ENCODE measurements around the gene FOXP2. TPM values are rescaled to one million over a fixed set of nuclear protein-coding genes. Genes with fewer than 3 reads are reported as not detected.

The FOXP2 gene
- total and polyA plus RNA-seq, 2 of the 13 experiments (the other 11 are each of a cell fraction or from before 2014, with no cell fraction given): 0.90 TPM; not detected in 1

- no TSS peak for BruUV-seq (replicated peaks)
- Histone ChIP-seq H2AFZ (ENCODE audit: low read length) (no peak overlapping the region), H4K20me1 (ENCODE audit: insufficient read depth, low read length) (no peaks in the 10 kb centered on the region), H3K27ac (ENCODE audit: extremely low read length, insufficient read depth, low read length) (no peak overlapping the region), H3K27me3 (ENCODE audit: control insufficient read depth in 1 of 2, insufficient read depth in 2 of 2, low read length in 2 of 2) (no peaks in the 10 kb centered on the region), H3K4me2 (ENCODE audit: low read depth, low read length) (no peak overlapping the region), H3K36me3 (replicated peaks in 1 of 2; ENCODE audit: control insufficient read depth in 1 of 2, insufficient read depth in 2 of 2, low read length in 2 of 2) (no peaks in the 10 kb centered on the region), H3K4me3 (replicated peaks in 1 of 3; ENCODE audit: insufficient read depth in 1 of 3, low read depth in 2 of 3, low read length in 3 of 3) (no peak overlapping the region), H3K9ac (ENCODE audit: insufficient read depth, low read depth, low read length) (no peak overlapping the region), H3K4me1 (ENCODE audit: insufficient read depth, low read length) (no peaks in the 10 kb centered on the region), H3K9me3 (ENCODE audit: low read length) (no peaks in the 10 kb centered on the region), H3K79me2 (ENCODE audit: insufficient read depth, low read length) (no peaks in the 10 kb centered on the region)
- CTCF ChIA-PET (ENCODE audit: low intra/inter-chr PET ratio, low total read pairs): no interaction called here
- WGBS (ENCODE audit: low lambda C conversion rate): 0% methylated on average over 1 of the region's 1 CpG
- POLR2A ChIA-PET: no interaction called here
- intact Hi-C loops (cut with micrococcal nuclease; ENCODE audit: unreplicated experiment) (no loop called here), in situ Hi-C loops (cut with HindIII; ENCODE audit: extremely low pct_ligation_motif_present, low pct_unique_long_range_greater_than_20kb) (no loop called here)
- DNase-seq (ENCODE audit: low spot score) (no peak), FAIRE-seq (no peak), ATAC-seq (no peak)
- TF ChIP-seq MAFK (conservative IDR thresholded peaks at IDR 0.05 in 1 of 2, IDR thresholded peaks at IDR 0.05 in 1 of 2; ENCODE audit: low read length in 2 of 2): 0 out of 4 replicates have a peak, but pooled peaks of 1 of the 2 experiments have one; percentile 22
- TF ChIP-seq ZFP36L2 (CRISPR knock-in tag; IDR thresholded peaks at IDR 0.05): no peak
These were observed 133.7 kb downstream of the FOXP2 start for GRCh38 chr7:114548081-114548980.

DNA sequence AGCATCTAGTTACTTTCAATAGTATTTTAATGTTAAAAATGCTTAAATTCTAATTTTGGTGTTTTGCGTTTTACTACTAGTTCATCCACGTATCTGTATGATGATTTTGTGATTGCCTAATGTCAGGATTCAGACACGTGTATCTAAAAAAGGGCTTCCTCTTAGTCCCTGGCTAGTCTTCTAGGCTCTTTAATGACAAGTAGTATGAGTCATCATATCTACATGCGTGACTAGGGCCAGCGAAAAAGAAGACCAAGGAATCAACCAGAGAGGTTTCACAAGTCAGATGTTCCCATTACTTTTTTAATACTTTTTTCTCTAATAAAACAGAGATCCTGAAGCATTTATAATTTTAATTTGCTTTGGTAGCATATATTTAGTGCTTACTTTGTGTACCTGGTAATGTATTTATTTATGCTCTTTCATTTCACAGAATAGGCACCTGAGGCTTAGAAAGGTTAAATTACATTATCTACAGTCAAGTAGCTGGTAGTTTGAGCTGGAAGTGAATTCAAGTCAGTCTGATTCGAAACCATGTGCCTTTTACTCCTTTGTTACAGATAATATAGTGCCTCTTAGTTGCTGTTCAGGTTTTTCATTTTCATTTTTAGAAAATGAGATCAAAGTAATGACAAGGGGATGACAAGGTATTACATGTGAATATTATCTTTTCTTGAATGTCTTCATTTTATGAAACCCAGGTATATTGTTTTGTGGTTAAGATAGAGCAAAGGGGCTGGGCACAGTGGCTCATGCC lies 140.3 kb downstream of the FOXP2 start:
- Histone ChIP-seq H3K27ac (ENCODE audit: extremely low read length, insufficient read depth, low read length) (no peak overlapping the region), H2AFZ (ENCODE audit: low read length) (no peak overlapping the region), H3K79me2 (ENCODE audit: insufficient read depth, low read length) (no peaks in the 10 kb centered on the region), H3K9ac (ENCODE audit: insufficient read depth, low read depth, low read length) (no peak overlapping the region), H3K36me3 (replicated peaks in 1 of 2; ENCODE audit: control insufficient read depth in 1 of 2, insufficient read depth in 2 of 2, low read length in 2 of 2) (no peaks in the 10 kb centered on the region), H3K4me2 (ENCODE audit: low read depth, low read length) (no peak overlapping the region), H3K4me3 (replicated peaks in 1 of 3; ENCODE audit: insufficient read depth in 1 of 3, low read depth in 2 of 3, low read length in 3 of 3) (no peak overlapping the region), H3K9me3 (ENCODE audit: low read length) (no peaks in the 10 kb centered on the region), H3K4me1 (ENCODE audit: insufficient read depth, low read length) (no peaks in the 10 kb centered on the region), H4K20me1 (ENCODE audit: insufficient read depth, low read length) (no peaks in the 10 kb centered on the region), H3K27me3 (ENCODE audit: control insufficient read depth in 1 of 2, insufficient read depth in 2 of 2, low read length in 2 of 2) (no peaks in the 10 kb centered on the region)
- FAIRE-seq (no peak), DNase-seq (ENCODE audit: low spot score) (no peak), ATAC-seq (no peak)
- POLR2A ChIA-PET: no interaction called here
- in situ Hi-C loops (cut with HindIII; ENCODE audit: extremely low pct_ligation_motif_present, low pct_unique_long_range_greater_than_20kb) (no loop called here), intact Hi-C loops (cut with micrococcal nuclease; ENCODE audit: unreplicated experiment) (no loop called here)
- no peak for TF ChIP-seq NFATC3 (CRISPR knock-in tag; IDR thresholded peaks at IDR 0.05)
- WGBS (ENCODE audit: low lambda C conversion rate): 13% methylated on average over 6 of the region's 6 CpGs
- BruUV-seq (replicated peaks): no TSS peak
- CTCF ChIA-PET (ENCODE audit: low intra/inter-chr PET ratio, low total read pairs): no interaction called here
